GM12872 (cell line): ENCODE data around the gene XYLT2.

Experiments
- TF ChIP-seq, protein P1 (sequence below): IDR thresholded peaks from 3 replicates; pipeline ENCODE4 v1.5.1; 2011; ENCODE audit warnings: low read depth, mild to moderate bottlenecking, low read length, moderate library complexity; ENCODE audit not compliant: insufficient read depth

The XYLT2 gene

DNA sequence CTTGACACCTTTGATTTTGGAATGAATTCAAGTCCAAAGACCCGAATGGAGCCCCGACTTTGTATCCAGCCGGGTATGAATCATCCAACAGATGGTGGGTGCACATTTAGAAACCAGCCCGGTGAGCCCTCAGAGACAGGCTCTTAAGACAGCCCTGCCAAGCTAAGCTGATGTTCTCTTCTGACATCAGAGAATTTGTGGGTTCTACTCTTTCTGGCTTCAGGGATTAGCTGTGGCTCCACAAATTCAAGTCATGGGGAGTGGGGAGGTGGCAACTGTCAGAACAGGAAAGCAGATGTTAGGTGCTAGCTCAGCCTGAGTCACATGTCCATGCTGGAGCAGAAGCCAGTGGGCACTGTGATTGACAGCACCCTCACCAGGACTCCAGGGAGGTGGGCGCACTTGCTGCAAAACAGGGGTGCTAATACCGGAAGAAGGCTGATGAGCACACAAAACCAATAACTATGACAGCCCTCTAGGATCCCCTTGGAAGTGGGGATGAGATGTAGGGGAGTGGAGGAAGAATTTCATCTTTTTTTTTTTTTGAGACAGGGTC is 31.4 kb upstream of the XYLT2 start:
- TF ChIP-seq, protein P1, sequence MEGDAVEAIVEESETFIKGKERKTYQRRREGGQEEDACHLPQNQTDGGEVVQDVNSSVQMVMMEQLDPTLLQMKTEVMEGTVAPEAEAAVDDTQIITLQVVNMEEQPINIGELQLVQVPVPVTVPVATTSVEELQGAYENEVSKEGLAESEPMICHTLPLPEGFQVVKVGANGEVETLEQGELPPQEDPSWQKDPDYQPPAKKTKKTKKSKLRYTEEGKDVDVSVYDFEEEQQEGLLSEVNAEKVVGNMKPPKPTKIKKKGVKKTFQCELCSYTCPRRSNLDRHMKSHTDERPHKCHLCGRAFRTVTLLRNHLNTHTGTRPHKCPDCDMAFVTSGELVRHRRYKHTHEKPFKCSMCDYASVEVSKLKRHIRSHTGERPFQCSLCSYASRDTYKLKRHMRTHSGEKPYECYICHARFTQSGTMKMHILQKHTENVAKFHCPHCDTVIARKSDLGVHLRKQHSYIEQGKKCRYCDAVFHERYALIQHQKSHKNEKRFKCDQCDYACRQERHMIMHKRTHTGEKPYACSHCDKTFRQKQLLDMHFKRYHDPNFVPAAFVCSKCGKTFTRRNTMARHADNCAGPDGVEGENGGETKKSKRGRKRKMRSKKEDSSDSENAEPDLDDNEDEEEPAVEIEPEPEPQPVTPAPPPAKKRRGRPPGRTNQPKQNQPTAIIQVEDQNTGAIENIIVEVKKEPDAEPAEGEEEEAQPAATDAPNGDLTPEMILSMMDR, result no peak

DNA sequence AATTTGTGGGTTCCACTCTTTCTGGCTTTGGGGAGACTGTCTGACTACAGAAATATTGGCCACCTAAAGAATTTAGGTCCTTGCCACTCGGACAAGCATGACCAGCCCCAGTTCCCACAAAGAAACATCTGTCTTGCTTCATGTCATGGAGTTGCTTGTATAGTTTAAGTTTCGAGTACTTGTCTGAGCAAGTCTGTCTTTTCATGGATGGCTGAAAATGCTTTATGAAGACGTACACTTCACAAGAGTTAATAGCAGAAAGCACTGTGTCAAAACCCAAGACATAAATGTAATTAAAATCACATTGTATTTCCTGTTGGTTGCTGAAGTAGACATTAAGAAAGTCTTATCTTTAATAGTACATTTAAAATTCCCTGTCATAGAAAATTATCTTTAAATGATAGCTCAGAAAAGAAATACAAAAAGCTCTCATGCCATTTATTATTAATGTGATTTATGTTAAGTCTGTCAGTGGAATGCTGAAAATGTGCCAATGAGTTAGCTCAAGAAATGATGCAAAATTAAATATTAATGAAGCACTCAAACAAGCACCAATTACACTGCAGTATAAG is 29.8 kb upstream of the XYLT2 start:
- TF ChIP-seq, protein P1, result no peak

DNA sequence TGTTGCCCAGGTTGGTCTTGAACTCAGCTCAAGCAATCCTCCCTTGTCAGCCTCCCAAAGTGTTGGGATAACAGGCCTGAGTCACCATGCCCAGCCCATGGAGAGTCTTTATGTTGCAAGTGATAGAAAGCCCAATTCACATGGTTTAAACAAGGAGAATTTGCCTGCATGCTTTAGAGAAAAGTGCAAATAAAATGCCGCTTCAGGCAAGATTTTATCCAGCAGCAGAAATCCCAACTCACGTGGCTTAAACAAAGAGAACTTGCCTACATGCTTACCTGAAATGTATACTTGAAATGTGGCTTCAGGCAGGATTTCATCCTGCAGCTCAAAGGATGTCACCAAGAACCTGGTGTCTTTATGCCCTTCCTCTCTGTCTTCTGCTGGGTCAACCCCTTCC is 28.8 kb upstream of the XYLT2 start:
- TF ChIP-seq, protein P1, result no peak

DNA sequence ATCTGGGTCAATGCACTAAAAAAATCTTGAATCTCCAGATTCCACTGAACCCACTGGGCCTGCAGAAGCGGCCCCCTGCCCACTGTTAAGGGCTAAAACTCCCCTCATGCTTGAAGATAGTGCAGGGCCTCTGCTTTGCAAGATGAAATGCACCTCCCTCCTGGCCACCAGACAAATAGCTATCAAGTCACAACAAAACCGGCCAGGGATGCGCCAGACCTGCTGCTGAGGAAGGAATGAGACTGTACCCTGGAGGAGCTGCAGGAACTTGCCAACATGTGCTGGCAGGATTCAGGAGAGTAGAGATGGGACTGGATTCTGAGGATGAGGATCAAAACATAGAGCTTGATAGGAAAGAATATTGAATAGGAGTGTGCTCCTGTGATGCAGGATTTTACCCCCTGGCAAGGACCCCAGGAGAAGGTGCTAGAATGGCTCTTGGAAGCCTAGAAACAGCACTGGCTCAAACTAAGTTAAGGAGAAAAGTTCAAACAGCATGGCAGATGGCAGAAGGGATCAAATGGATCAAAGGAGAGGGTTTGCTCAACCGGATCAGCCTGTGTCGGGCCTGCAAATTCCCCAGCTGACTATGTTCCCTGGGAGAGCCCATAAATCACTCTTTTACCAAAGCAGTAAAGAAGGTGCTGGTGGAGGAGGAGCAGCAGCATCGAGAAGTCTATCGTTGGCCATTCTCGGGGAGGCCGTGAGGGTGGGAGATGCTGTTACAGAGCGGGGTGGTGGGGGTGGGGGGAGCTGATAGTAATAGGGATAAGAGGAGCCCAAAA is 27.2 kb upstream of the XYLT2 start:
- TF ChIP-seq, protein P1, result no peak

DNA sequence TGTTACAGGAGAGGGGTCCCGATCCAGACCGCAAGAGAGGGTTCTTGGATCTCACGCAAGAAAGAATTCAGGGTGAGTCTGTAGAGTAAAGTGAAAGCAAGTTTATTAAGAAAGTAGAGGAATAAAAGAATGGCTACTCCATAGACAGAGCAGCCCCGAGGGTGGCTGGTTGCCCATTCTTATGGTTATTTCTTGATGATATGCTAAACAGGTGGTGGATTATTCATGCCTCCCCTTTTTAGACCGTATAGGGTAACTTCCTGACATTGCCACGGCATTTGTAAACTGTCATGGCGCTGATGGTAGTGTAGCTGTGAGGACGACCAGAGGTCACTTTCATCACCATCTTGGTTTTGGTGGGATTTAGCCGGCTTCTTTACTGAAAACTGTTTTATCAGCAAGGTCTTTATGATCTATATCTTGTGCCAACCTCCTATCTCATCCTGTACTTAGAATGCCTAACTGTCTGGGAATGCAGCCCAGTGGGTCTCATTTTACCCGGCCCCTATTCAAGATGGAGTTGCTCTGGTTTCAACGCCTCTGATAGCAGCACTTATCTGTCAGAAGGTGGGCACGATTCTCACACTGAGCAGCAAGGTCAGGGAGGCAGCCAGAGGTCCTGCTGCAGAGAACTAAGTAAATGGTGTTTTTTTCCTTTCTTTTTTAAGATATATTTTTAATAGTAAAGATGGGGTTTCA is 26.5 kb upstream of the XYLT2 start:
- TF ChIP-seq, protein P1, result no peak

DNA sequence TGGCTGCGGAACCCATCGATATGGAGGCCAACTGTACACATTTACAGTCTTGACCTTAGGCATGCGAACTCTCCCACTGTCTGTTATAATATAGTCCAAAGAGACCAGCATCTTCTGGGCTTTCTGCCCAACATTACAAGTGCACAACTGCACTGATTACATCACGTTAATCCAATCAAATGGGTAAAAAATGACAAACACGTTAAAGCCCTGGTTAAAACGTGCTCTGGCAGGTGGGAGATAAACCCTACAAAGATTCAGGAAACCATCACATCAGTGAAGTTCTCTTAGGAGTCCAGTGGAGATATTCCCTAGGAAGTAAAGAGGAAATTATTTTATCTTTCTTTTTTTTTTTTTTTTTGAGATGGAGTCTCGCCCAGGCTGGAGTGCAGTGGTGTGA is 23.7 kb upstream of the XYLT2 start:
- TF ChIP-seq, protein P1, result no peak

DNA sequence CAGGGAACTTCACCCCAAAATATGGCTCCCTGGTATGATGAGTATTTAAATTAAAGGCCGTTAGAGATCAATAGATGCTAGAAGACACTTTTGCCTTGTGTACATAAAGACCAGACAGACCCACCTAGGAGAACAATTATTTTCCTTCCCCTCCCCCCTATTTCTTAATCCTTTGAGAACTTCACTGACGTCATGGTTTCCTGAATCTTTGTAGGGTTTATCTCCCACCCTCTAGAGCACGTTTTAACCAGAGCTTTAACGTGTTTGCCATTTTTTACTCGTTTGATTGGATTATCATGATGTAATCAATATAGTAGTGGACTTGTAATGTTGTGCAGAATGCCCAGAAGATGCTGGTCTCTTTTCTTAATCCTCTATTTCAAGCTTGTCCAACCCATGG is 22.9 kb upstream of the XYLT2 start:
- TF ChIP-seq, protein P1, result no peak
